OCI-LY1 (cell line): ENCODE results near the gene CD79A.

Experiments used
- CTCF ChIP-seq: fragments of 200-600 bp; sonication (generic), shearing (Covaris generic); IDR thresholded peaks from 2 replicates; pipeline ENCODE4 v1.5.1; 2017; ENCODE audit warnings: mild to moderate bottlenecking, antibody characterized with exemption, low read length, moderate library complexity, mixed read lengths
- EZH2 ChIP-seq: fragments of 200-600 bp; sonication (generic), shearing (Covaris generic); IDR thresholded peaks from 2 replicates; pipeline ENCODE4 v1.8.0; 2017; ENCODE audit warnings: borderline replicate concordance, mixed run types, mild to moderate bottlenecking, antibody characterized with exemption, low read length, moderate library complexity, mixed read lengths

GRCh38 chr19:41906916-41907680 lies 30.0 kb downstream of the CD79A start:
- TF ChIP-seq CTCF (no peak), EZH2 (no peak)
